HuH-7 (cell line): ENCODE results near the gene NBEA.
"Not testable (repeated sequence)": the region's sequence is repeated elsewhere in the genome, so short reads cannot be mapped to it uniquely, and the experiment has no call there.

Experiments used
- DNase-seq: peaks from one replicate; pipeline ENCODE4 v3.0.0; 2011; ENCODE audit warnings: low spot score

The NBEA gene

GRCh38 chr13:35058585-35058984, 116.5 kb downstream of the NBEA start:
- DNase-seq, result not testable (repeated sequence)

- no peak for DNase-seq
Observed at GRCh38 chr13:35086667-35087066, 144.6 kb downstream of the NBEA start.

- no peak for DNase-seq
Observed at GRCh38 chr13:35092251-35092650, 150.2 kb downstream of the NBEA start.

GRCh38 chr13:35092751-35093150, 150.7 kb downstream of the NBEA start:
- DNase-seq, result no peak

GRCh38 chr13:35093356-35093755, 151.3 kb downstream of the NBEA start:
- no peak for DNase-seq

GRCh38 chr13:35106771-35107170, 164.7 kb downstream of the NBEA start:
- not testable (repeated sequence) for DNase-seq

- no peak for DNase-seq
Observed at GRCh38 chr13:35107535-35107934, 165.5 kb downstream of the NBEA start.

GRCh38 chr13:35113612-35114011, 171.5 kb downstream of the NBEA start:
- not testable (repeated sequence) for DNase-seq

- no peak for DNase-seq
Observed at GRCh38 chr13:35127466-35127865, 185.4 kb downstream of the NBEA start.

- no peak for DNase-seq
Observed at GRCh38 chr13:35129500-35129899, 187.4 kb downstream of the NBEA start.

GRCh38 chr13:35131471-35131870, 189.4 kb downstream of the NBEA start:
- DNase-seq, result no peak

GRCh38 chr13:35136585-35136984, 194.5 kb downstream of the NBEA start:
- no peak for DNase-seq

GRCh38 chr13:35139591-35139990, 197.5 kb downstream of the NBEA start:
- DNase-seq, result no peak

- DNase-seq, result no peak
Observed at GRCh38 chr13:35140321-35140720, 198.3 kb downstream of the NBEA start.

GRCh38 chr13:35140831-35141230, 198.8 kb downstream of the NBEA start:
- no peak for DNase-seq

GRCh38 chr13:35143123-35143522, 201.1 kb downstream of the NBEA start:
- DNase-seq, result no peak

- no peak for DNase-seq
Observed at GRCh38 chr13:35144166-35144890, 202.3 kb downstream of the NBEA start.

- no peak for DNase-seq
Observed at GRCh38 chr13:35146686-35147085, 204.6 kb downstream of the NBEA start.

- DNase-seq, result peak; percentile 6
Observed at GRCh38 chr13:35157143-35157755, 215.2 kb downstream of the NBEA start.

- no peak for DNase-seq
Observed at GRCh38 chr13:35159041-35159440, 217.0 kb downstream of the NBEA start.

GRCh38 chr13:35160896-35161295, 218.8 kb downstream of the NBEA start:
- no peak for DNase-seq

GRCh38 chr13:35162420-35162819, 220.3 kb downstream of the NBEA start:
- DNase-seq, result no peak

GRCh38 chr13:35163674-35164073, 221.6 kb downstream of the NBEA start:
- no peak for DNase-seq
